CD4-positive, alpha-beta T cell treated with Interleukin-2 at 100 ng/mL for 4 hours (primary cell): ENCODE data around the gene MGAT5.

Experiments used
- DNase-seq: peaks from one replicate; pipeline ENCODE4 v3.0.0-alpha.2; 2020; ENCODE audit warnings: low spot score

MGAT5 gene

DNA sequence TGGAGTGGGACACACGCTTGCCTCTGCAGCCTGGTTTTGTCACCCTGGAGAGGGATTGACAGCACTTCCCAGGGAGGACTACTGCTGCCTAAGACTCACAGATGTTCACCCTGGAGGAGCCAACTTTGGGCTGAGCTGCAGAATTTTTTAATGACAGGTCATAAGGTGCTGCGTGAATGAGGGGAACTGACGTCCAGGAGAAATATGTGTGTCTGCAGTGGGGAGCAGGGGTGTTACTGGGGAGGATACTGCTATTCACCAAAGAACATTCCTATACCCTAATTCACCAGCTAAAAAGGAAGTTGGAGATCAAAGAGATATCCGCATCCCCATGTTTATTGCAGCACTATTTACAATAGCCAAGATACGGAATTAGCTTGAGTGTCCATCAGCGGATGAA, 144.4 kb downstream of the MGAT5 start:
- DNase-seq = no peak

DNA sequence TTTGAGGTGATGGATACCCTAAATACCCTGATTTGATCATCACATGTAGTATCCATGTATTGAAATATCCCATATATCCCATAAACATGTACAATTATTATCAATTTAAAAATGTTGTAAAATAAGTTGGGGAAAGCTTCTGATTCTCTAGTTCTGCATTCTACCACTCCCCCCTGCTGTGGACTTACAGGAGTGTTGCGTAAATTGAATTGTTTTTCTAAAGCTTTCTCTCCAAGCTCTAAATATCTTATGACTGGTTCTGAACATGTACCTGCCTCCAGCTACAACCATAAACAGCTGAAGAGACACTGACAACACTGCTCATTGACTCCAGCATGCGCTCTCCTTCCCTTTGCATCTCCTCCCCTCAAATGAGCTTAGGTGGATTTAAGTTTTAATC, 145.2 kb downstream of the MGAT5 start:
- no peak for DNase-seq

DNA sequence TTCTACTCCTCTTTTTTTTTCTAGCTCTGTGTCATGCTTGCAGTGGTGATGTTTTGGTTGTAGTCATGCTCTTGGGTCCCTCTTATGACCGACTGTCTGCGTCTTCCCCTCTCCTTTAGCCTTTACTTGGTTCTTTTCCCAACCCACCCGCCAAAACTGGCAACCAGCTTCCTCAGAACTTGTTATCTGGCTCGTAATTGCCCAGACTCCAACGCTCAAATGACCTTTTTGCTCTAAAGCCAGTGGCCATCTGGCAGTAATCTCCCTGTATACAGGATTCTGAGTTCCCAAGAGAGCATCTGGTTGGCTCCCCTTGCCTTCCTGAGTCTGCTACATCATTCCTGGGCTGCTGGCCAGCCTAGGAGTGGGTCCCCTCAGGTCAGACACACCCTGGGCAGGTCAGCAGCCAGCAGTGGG, 147.2 kb downstream of the MGAT5 start:
- DNase-seq = no peak

DNA sequence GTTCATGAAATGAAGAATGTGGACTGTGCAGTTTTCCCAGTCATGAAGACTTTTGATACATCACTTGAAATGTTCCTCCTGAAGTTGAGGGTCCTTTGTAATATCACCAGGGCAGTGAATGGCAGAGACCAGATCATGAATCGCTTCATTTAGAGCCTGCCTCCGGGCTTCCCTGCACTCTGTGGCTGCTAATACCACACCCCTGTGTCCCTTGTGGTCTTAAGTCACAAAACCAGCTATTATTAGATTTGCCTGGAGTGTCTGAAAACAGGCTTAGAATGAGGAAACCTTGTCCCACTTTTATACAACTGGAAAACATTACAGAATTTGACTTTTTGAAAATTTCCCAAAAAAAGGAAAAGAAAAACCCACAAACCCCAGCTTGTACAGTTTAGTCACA, 147.9 kb downstream of the MGAT5 start:
- DNase-seq = no peak

DNA sequence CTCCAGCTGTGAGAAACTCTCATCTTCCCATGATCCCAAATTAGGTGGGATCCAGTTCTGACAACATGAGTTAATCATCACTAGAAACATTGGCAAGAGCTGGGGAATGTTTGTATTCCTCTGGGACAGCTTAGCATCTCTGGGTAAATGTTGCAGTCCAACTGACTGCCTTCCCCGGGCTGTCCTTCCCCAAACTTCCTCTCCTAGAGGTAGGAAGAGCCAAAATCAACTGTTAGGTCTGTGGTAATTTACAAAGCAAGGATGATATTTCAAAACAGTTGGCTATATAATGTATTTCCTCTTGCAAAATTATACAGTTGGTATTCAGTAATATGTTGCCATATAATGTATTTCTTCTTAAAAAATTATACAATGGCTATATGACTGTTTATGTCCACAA, 148.5 kb downstream of the MGAT5 start:
- DNase-seq = no peak

DNA sequence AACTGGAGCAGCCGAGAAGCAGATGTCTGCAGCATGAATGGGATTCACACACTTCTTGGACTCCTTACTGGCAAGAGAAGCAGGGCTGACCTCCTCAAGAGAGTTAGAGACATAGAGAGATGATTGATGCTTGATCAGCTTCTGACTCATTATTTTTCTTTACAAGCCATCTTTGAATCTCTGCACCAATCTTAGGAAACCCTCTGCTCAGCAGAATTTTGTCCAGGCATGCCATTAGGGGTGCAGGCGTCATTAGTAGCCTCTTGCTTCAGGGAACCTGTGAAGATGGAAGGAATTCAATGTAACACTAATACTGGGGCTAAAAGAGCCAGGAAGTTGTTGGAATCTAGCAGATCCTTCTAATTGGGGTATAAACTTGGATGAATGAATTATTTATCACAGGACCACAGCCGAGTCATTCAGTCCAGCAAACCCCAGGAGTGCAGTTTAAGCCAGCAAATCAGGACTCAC, 151.8 kb downstream of the MGAT5 start:
- DNase-seq = no peak

DNA sequence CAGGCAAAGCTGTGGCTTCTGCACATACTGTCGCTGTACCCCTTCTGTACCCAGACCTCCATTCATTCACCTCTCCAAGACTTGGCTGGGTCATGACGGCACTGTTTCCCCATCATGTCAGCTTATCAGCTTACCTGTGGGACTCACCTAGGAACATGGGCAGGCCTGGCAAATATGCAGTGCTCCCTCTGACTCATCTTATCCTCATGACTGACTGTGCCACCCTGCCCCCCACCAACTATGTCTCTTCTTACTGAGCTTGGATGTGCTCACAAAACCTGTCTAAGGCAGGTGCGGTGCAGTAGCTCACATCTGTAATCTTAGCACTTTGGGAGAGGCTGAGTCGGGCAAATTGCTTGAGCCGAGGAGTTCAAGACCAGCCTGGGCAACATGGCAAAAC, 152.4 kb downstream of the MGAT5 start:
- DNase-seq = no peak

DNA sequence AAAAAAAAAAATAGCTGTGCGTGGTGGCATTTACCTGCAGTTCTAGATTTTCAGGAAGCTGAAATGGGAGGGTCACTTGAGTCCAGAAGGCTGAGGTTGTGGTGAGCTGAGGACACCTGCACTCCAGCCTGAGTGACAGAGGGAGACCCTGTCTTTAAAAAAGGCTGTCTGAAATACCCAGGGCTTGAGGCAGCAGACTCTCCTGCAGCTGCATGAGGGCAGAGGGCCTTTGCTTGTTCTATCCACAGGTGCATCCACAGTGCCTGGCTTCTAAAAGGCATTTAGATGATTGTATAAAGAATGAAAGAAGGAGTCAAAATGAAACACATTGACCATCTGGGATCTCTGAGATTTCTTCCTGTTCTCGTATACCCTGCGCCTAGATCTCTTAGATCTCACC, 152.9 kb downstream of the MGAT5 start:
- no peak for DNase-seq

DNA sequence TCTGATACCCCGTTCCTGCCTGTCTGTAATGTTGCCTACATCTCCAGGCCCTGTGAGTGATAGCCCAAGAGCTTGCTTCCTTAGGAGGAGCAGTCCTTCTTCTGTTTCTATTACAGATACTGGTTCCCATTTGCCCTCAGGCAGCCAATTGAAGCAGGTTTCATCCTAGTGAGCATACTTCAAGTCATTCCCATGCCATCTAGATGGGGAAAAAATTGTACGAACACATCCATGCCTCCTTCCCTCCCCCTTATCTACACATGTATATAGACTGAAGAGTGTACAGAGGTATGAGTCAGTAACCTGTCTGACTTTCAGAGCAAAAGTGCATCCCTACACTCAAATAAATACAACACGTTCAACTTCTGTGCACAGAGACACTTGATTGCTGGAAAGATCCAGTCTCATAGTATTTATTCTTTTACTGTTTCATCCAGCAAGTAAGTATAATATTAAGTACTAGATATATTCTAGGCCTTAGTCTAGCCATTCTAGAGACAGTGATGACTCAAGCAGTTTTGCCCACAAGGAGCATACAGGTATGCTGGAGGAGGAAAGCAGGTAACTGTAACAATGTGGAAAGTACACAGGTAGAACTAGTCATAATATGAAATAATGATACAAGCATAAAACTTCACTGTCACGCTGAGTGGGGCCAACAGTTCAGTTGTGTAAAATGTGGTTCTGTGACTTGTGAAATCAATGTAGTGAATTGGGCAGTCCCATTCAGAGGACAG, 153.4 kb downstream of the MGAT5 start:
- DNase-seq = peak; percentile 3

DNA sequence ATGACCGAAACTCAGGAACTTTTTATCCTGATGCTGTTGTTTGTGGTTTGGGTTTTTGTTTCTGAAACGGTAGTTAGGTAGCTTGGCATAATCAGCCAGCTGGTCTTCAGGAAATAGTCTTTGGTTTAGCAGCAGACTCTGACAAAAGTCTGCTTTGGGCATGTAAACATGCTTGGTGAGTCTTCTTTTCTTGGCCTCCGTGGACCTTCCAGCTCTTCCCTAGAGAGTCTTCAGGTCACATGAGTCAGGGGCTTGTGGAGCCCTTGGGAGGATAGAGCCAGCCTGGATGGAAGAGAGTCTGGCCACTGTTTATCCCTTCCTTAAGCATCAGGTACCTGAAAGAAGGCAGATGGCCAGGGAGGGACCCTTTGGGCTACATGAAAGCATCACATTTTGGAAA, 154.5 kb downstream of the MGAT5 start:
- no peak for DNase-seq

DNA sequence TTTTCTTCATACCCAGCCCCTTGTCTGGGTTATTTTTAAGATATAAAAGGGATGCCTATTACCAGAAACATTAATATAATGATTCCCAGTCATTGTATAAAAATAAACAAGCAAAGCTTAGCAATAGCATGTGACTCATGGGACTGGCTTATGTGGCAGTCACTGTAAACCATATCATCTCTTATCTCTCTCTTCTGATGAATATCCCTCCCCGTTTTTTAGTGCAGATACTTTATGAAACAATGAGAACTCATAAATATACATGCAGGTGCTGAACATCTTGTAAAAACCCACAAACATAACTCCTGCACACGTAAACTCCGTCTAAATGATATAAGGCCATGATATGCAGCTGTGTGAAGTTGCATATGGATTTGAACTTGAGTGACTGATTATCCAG, 154.9 kb downstream of the MGAT5 start:
- DNase-seq = peak; percentile 38

DNA sequence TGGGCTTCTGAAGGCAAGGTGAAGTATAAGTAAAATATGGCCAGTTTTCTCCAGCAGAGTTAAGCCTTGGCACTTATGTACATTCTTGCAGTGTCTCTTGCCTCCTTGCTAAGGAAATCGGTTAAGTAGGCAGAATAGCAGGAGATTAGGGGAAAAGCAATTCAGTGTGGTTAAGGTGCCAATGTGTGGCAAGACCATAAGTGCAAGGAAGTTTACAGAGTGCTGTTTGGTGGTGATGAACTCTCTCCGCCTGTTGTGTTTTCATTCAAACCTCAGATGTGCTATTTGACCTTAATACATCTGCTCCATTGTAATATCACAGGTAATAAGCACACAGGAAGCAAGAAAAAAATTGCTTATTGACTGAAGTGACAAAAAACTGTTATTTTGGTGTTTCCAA, 156.1 kb downstream of the MGAT5 start:
- peak; percentile 27 for DNase-seq

DNA sequence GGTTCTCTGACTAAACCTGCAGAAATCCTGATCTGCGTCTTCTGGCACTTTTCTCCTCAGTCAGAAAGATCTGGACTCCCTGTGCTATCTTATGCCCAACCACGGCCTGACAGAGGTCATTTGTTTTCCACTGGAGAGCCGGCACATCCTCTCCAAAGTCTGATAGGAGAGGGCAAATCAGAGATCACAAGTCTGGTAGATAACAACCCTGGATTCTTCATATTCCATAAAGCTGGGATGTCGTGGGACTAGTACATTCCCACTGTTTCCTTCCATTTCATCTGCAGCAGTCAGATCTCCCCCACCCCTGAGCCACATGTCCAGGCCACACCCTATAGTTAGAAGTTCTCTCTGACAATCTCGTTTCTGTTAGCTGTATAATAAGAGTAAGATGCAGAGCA, 157.0 kb downstream of the MGAT5 start:
- no peak for DNase-seq

DNA sequence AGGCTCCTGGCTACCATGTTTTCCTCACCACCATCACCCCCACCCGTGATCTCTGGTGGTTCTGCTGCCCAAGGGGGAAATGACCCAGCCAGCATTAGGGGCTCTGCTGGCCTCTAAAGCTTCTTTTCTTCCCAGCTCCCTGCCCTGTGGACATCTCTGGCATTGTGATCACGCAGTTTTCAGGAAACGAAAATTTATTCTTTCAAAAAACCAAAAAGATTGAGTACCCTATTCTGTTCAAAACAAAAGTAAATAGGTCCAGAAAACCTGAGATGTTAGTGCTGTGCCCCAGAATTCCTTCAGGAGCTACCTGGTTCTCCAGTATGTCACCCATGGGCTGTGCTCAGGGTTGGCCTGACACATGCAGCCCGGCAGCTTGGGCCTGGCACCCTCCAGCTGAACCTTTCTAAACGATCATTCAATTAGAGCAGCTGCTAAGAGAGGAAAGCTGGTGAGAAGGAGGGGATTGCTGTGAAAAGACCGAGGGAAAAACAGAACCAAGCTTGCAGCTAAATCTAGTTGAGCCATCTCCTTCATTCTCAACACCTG, 157.5 kb downstream of the MGAT5 start:
- DNase-seq = no peak

DNA sequence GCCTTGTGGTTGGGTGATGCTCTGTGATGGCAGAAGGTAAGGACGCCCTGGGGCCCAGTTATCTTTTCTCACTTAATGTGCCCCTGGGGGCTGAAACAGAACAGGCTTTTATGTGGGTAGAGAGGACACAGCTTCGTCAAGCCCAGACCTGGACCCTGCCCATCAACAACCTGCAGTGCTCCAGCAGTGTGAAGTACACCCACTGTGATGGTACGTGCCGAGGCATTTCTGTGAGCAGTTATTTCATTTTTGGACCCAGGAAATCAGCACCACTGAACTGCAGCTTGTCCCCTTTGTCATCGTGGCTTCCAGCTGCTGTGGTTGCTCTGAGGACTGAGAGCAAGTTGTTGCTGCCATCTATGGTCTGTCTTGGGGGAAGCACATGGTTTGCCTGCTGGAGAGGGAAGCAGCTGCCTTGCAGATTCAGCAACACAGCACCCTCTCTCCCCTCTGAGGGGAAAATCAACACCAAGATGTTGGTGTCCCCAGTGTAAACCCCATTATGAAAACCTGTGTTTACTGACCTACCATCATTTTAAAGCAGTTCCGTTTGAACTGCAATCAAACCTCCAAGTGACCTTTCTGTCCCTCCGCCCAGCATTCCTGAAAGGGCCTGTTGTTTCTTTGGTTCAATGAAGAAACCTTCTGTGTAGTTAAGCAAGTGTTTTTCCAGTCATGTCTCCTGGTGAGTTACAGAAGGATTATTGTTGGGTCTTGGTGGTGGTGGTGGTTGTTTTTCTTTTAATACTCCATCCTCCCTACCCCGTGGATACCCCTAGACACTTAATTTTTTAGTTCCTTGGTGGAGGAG, 158.2 kb downstream of the MGAT5 start:
- DNase-seq = peak; percentile 77

DNA sequence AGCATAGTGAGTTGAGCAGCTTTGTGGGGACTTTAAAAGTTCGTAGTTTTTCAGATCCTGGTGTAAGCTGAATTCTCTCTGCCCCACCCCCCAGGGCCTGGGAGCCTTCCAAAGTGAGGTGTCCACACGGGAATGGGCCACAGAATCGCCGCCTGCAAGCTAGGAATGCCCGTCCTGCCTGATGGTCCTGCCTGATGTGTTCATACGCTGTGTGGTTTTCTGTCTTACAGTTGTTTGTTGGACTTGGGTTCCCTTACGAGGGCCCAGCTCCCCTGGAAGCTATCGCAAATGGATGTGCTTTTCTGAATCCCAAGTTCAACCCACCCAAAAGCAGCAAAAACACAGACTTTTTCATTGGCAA, 158.7 kb downstream of the MGAT5 start:
- no peak for DNase-seq

DNA sequence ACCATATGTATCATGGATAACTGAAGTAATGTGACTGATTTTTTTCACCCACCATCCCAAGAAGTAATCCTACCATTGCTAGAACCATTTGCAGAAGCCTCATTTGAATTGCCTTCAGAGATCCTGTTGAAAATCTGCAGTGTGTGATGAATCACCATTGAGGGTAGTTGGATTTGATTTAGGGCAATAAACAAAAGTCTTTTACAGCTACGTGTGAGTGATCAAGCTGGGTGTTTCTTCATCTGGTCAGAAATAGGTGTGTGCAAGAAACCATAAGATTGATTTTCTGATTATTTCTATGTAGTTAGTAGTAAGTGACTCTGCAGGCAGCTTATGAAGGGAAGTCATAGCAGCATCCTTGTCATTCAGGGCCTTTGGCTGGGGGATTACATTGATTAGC, 159.6 kb downstream of the MGAT5 start:
- no peak for DNase-seq

DNA sequence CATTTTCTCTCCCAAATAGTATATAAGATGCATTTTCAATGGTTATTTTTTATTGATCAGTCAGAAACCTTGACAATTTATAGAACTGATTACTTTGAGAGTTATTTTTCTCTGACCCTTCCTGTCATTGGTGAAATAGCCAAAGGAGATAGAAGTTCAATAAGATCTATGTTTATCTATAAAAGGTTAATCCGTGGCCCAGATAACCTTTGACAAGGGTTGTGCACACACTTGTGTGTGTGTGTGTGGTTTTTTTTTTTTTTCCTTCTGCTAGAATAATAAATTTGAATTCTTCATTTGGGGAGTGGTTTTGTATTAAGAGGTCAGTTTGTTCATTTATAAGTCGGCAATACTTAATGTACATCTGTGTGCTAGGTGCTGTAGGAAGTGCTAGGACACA, 160.0 kb downstream of the MGAT5 start:
- DNase-seq = no peak

DNA sequence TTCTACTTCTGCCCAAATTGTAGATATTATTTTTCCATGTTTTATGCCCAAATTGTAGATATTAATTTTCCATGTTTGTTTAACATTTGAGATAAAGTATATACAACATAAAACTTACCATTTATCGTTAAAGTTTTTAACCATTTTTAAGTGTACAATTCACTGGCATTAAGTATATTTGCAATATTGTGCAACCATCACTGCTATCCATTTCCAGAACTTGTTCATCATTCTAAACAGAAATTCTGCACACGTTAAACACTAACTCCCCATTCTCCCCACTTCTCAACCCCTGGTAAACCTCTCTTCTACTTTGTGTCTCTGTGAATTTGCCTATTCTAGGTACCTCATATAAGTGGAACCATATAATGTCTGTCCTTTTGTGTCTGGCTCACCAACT, 162.1 kb downstream of the MGAT5 start:
- no peak for DNase-seq

DNA sequence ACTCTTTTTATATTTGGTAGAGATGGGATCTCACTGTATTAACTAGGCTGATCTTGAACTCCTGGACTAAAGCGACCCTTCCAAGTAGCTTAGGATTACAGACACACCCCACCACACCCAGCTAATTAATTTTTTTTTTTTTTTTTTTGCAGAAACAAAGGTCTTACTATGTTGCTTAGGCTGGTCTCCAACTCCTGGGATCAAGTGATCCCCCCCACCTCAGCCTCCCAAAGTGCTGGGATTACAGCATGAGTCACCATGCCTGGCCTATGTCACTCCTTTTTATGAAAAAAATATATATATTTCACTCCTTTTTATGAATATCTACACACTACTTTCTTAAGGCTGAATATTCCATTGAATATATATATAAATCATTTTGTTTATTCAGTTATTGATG, 162.8 kb downstream of the MGAT5 start:
- no peak for DNase-seq

DNA sequence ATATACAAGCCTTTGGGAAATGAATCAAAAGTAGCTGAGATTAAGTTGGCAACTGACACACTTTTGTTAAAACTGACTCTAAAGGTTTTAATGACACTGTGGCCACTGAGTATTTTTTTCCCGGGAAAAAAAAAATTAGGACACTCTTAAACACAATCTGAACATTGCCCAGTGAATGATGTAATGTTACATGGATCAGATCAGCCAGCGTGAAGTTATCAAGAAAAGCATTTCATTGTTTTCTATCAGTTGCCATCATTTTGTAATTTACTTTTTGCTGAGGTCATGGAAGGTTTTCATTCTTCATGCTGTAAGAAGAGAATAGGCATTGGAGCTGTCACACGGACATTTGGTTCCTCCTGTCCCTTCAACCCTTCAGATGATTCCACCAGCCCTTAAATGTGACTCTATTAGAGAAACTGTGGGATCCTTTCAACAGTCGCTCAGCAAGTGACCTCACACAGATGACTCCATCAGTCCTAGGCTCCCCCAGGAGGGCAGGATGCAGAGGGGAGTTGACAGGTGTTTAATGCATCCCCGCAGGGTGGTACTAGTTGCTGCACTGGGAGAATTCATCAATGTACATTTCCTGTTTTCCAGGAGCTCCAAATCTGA, 164.2 kb downstream of the MGAT5 start:
- DNase-seq = no peak

DNA sequence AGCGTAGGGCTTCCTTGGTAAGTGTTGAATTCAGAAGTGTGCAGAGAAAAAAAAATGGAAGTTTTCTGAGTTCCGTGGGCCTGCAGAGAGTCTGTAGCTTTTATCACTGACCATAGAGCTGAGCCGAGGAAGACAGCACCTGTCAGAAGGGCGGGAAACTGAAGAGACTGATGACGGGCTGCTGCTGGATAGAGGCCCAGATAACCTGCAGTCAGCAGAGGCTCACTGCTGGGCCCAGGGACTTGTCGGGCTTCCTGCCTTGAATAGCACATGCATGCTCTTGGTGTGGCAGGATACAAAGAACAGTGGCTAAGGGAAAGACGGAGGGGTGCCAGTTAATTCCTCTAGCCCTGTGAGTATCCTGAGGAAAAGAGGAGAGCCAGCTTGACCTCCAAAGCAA, 166.4 kb downstream of the MGAT5 start:
- DNase-seq = no peak

DNA sequence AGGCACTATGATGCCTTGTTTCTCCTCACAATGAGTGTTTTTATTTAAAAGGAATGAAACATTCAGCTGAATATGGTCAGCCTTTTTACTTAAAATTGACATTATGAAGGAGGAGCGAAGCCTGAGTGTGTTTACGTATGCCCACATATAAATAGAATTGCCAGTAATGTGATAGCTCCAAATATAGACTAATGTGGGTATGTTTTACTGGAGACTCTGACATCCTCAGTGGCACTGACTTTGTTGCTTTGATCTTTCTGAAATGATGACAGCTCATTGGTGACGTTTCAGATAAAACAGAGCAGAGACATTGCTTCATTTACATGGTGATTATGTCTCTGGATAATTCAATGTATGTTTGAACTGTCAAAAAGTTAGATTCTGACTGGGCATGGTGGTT, 167.0 kb downstream of the MGAT5 start:
- DNase-seq = no peak
